Gastrocnemius medialis (tissue), 4 donors: Measurements from ENCODE around the gene KCTD18. TPM values are rescaled to one million over a fixed set of nuclear protein-coding genes. Genes with fewer than 3 reads are reported as not detected.

Experiments used
- ATAC-seq, 2 donors: fragments of 150-250 bp; one replicate each; pipeline ENCODE4 v1.9.1; 2016
- DNase-seq, 2 donors: peaks; one replicate each; pipeline ENCODE4 v3.0.0-alpha.2; 2019
- H3K27ac ChIP-seq, 4 donors: fragments of 200-600 bp; sonication (generic); 1 replicate in 1 of 4; 2 replicates in 3 of 4; pipeline ENCODE4 v1.5.1; 2016 to 2018; ENCODE audit warnings: mild to moderate bottlenecking in 2 of 4, moderate library complexity in 1 of 4
- H3K27me3 ChIP-seq, 3 donors: fragments of 200-600 bp; sonication (generic) in 2 of 3; 1 replicate in 1 of 3; 2 replicates in 2 of 3; pipeline versions ENCODE4 v1.5.1 to v1.6.0; 2016 to 2019; ENCODE audit warnings: mild to moderate bottlenecking in 1 of 3, moderate library complexity in 1 of 3
- H3K36me3 ChIP-seq, 2 donors: fragments of 200-600 bp; sonication (generic) in 1 of 2; one replicate each; pipeline ENCODE4 v1.5.1; 2017 to 2018
- H3K4me1 ChIP-seq, 2 donors: fragments of 200-600 bp; sonication (generic) in 1 of 2; one replicate each; pipeline ENCODE4 v1.5.1; 2016 to 2017; ENCODE audit warnings: mild to moderate bottlenecking in 2 of 2
- H3K4me3 ChIP-seq, 4 donors: fragments of 200-600 bp; sonication (generic) in 3 of 4; 1 replicate in 1 of 4; 2 replicates in 3 of 4; pipeline ENCODE4 v1.5.1; 2016 to 2019; ENCODE audit warnings: mild to moderate bottlenecking in 2 of 4
- H3K9me3 ChIP-seq, 3 donors: fragments of 200-600 bp; sonication (generic) in 2 of 3; 1 replicate in 1 of 3; 2 replicates in 2 of 3; pipeline ENCODE4 v1.5.1; 2016 to 2019
- POLR2A ChIP-seq, 2 donors: fragments of 450-650 bp; IDR thresholded peaks; one replicate each; pipeline ENCODE4 v1.6.1; 2017; ENCODE audit warnings: antibody characterized with exemption in 2 of 2, mild to moderate bottlenecking in 2 of 2, moderate library complexity in 2 of 2
- in situ Hi-C, 4 donors: fragments of 200-750 bp; cut with MboI; loops; one replicate each; pipeline versions ENCODE4 v1.15.0 to v1.8.0; 2017; ENCODE audit warnings: low sequenced_read_pairs in 4 of 4
- intact Hi-C: fragments of 100-400 bp; cut with DNase I; formaldehyde crosslinking; loops from one replicate; pipeline ENCODE4 v1.15.1; 2023; ENCODE audit warnings: low total_unique reads
- total RNA-seq, 4 donors: library from RNA; depleted of rRNA; stranded (reverse); fragments of >200 nt; gene quantifications; one replicate each; pipeline versions ENCODE4 v1.1.0 to v1.2.3, GENCODE V29; 2016
- TF ChIP-seq, protein P1 (sequence below), 5 experiments: fragments of 450-650 bp in 3 of 5; fragments of 200-600 bp in 2 of 5; sonication (generic) in 2 of 5; IDR thresholded peaks in 4 of 5; conservative IDR thresholded peaks in 1 of 5; 1 replicate in 4 of 5; 2 replicates in 1 of 5; pipeline ENCODE4 v1.5.1; 2016 to 2019; ENCODE audit warnings: antibody characterized with exemption in 5 of 5, mild to moderate bottlenecking in 3 of 5, moderate library complexity in 3 of 5

KCTD18 gene
- total RNA-seq, 4 donors from 2014 or later = 16.6 to 20.1 (median 19.6) TPM

DNA sequence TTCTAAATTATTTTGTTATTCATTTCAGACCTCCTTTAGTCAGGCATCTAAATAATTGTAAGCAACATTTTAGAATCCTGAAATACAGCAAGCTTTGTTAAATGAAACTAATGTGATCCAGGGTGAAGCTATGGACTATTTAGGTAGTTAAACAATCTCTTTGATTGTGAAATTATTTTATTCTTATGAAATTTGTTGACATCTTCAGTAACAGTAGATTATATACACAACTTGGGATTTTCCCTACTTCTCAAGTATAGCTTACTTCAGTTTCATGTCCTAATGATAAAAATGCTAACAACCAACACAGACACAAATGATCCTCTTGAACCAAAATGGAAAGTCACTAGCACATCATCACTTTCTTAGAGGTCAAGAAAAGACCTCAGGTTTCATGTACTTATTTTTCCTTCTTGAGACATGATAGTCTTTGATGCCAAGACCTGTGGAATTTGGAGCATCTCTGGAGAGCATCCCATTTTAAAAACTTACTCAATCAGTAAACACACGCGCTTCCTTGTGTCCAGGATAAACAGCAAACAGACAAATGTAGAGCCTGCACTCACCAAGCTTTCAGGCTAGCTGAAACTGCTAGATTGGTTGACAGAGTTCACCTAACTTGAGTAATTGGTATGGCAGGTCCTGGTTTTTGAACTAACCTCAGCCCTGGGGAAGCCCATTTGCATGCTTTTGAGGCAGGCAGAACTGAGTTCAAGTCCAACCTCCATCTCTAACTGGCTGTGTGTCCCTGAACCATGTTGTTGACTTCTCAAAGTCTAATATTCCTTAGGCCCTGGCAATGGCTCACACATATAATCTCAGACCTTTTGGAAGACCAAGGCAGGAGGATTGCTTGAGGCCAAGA lies 47.8 kb downstream of the KCTD18 start:
- no peaks in the 10 kb centered on the region for H3K36me3 ChIP-seq
- TF ChIP-seq POLR2A (IDR thresholded peaks at IDR 0.05) = no peak
- TF ChIP-seq, protein P1, sequence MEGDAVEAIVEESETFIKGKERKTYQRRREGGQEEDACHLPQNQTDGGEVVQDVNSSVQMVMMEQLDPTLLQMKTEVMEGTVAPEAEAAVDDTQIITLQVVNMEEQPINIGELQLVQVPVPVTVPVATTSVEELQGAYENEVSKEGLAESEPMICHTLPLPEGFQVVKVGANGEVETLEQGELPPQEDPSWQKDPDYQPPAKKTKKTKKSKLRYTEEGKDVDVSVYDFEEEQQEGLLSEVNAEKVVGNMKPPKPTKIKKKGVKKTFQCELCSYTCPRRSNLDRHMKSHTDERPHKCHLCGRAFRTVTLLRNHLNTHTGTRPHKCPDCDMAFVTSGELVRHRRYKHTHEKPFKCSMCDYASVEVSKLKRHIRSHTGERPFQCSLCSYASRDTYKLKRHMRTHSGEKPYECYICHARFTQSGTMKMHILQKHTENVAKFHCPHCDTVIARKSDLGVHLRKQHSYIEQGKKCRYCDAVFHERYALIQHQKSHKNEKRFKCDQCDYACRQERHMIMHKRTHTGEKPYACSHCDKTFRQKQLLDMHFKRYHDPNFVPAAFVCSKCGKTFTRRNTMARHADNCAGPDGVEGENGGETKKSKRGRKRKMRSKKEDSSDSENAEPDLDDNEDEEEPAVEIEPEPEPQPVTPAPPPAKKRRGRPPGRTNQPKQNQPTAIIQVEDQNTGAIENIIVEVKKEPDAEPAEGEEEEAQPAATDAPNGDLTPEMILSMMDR (IDR thresholded peaks at IDR 0.05 in 4 of 5, conservative IDR thresholded peaks at IDR 0.05 in 1 of 5) = no peak
- intact Hi-C loops (no loop called here), in situ Hi-C loops (loop anchor here in 2 of 4 donors (10.0 to 25.0 kb wide), 2 partner anchors 150 to 157 kb away; partner anchors contain the start of gene SPATS2L (in 2 of the 2))
- H3K9me3 ChIP-seq = no peaks in the 10 kb centered on the region
- no peak overlapping the region for H3K4me3 ChIP-seq
- H3K27me3 ChIP-seq = no peaks in the 10 kb centered on the region
- ATAC-seq = no peak
- peaks cover 10 to 11% of the 10 kb centered on the region in 2 donors for H3K4me1 ChIP-seq
- DNase-seq = no peak
- H3K27ac ChIP-seq = no peak overlapping the region

- Histone ChIP-seq H3K27ac (peak overlapping the region; percentile 16 to 44 (median 28)), H3K36me3 (no peaks in the 10 kb centered on the region), H3K4me3 (no peak overlapping the region), H3K9me3 (no peaks in the 10 kb centered on the region), H3K27me3 (no peaks in the 10 kb centered on the region), H3K4me1 (peaks cover 12 to 16% of the 10 kb centered on the region in 2 donors)
- no peak for ATAC-seq
- DNase-seq = no peak
- in situ Hi-C loops (loop anchor here in 1 of 4 donors (25.0 kb wide), 1 partner anchor 147 kb away; the partner anchor contains the start of gene SPATS2L), intact Hi-C loops (no loop called here)
- TF ChIP-seq, protein P1 (IDR thresholded peaks at IDR 0.05 in 4 of 5, conservative IDR thresholded peaks at IDR 0.05 in 1 of 5) = no peak
- no peak for TF ChIP-seq POLR2A (IDR thresholded peaks at IDR 0.05)
These were observed 50.8 kb downstream of the KCTD18 start for GRCh38 chr2:200459101-200459500.

GRCh38 chr2:200456567-200456966 lies 53.3 kb downstream of the KCTD18 start:
- in situ Hi-C loops = loop anchor here in 1 of 4 donors (25.0 kb wide), 1 partner anchor 144 kb away; the partner anchor contains the start of gene SPATS2L
- no peaks in the 10 kb centered on the region for H3K36me3 ChIP-seq
- no peaks in the 10 kb centered on the region for H3K9me3 ChIP-seq
- DNase-seq (no peak), ATAC-seq (no peak)
- H3K27me3 ChIP-seq = no peaks in the 10 kb centered on the region
- no peak overlapping the region for H3K27ac ChIP-seq
- intact Hi-C loops = no loop called here
- H3K4me3 ChIP-seq = no peak overlapping the region
- TF ChIP-seq POLR2A (IDR thresholded peaks at IDR 0.05) = no peak
- TF ChIP-seq, protein P1 (IDR thresholded peaks at IDR 0.05 in 4 of 5, conservative IDR thresholded peaks at IDR 0.05 in 1 of 5) = no peak
- H3K4me1 ChIP-seq = peaks cover 12 to 16% of the 10 kb centered on the region in 2 donors

DNA sequence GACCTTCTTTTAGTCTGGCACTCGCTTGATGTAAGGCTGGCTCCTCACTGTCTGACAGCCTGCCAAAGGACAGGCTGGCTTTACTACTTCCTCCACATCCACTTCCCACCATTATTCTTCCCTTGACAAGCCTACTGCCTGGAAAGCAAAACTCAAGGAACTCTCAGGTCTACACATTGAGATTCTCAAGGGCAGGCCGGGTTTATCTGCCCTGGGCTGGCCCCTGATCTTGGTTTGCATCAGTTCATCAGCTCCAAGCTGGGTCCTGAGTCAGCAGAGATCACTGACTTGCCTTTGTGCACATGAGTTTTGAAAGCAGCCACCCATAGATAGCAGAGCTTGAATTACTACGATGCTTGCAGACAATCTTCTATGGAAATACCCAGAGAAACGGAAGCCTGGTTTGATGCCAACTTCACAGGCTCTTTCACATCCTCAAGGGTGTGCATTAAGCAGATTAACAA lies 53.9 kb downstream of the KCTD18 start:
- Histone ChIP-seq H3K4me1 (peaks cover 12 to 16% of the 10 kb centered on the region in 2 donors), H3K9me3 (no peaks in the 10 kb centered on the region), H3K36me3 (no peaks in the 10 kb centered on the region), H3K27ac (no peak overlapping the region), H3K4me3 (no peak overlapping the region), H3K27me3 (no peaks in the 10 kb centered on the region)
- ATAC-seq (no peak), DNase-seq (no peak)
- TF ChIP-seq, protein P1 (IDR thresholded peaks at IDR 0.05 in 4 of 5, conservative IDR thresholded peaks at IDR 0.05 in 1 of 5) = no peak
- no peak for TF ChIP-seq POLR2A (IDR thresholded peaks at IDR 0.05)
- in situ Hi-C loops (loop anchor here in 1 of 4 donors (25.0 kb wide), 1 partner anchor 144 kb away; the partner anchor contains the start of gene SPATS2L), intact Hi-C loops (no loop called here)
